C4-2B (cell line): Measurements from ENCODE around the gene NR2F1-AS1.

Source experiments
- CTCF ChIP-seq: fragments of 450-650 bp; conservative IDR thresholded peaks from 2 replicates; pipeline ENCODE4 v1.5.1; 2017; ENCODE audit warnings: mild to moderate bottlenecking
- ZFX ChIP-seq: fragments of 450-650 bp; IDR thresholded peaks from 2 replicates; pipeline ENCODE4 v1.6.1; 2017

GRCh38 chr5:93431250-93431649 lies 149.8 kb downstream of the NR2F1-AS1 start:
- TF ChIP-seq CTCF = no peak
- no peak for TF ChIP-seq ZFX
